22Rv1 (cell line): Measurements from ENCODE around the gene RNU6-8.

Experiments
- CTCF ChIP-seq: fragments of 450-650 bp; IDR thresholded peaks from 2 replicates; pipeline ENCODE4 v1.5.1; 2017; ENCODE audit warnings: mild to moderate bottlenecking
- ZFX ChIP-seq: fragments of 450-650 bp; IDR thresholded peaks from 2 replicates; pipeline ENCODE4 v1.6.1; 2017; ENCODE audit warnings: antibody characterized with exemption, borderline replicate concordance

GRCh38 chr14:32230695-32231280, 27.7 kb upstream of the RNU6-8 start:
- TF ChIP-seq CTCF (no peak), ZFX (no peak)
